ENCODE data around the gene LRP2BP.
A peak's percentile ranks its signal among the peaks of the same experiment; 100 is the strongest.

Gene LRP2BP

DNA sequence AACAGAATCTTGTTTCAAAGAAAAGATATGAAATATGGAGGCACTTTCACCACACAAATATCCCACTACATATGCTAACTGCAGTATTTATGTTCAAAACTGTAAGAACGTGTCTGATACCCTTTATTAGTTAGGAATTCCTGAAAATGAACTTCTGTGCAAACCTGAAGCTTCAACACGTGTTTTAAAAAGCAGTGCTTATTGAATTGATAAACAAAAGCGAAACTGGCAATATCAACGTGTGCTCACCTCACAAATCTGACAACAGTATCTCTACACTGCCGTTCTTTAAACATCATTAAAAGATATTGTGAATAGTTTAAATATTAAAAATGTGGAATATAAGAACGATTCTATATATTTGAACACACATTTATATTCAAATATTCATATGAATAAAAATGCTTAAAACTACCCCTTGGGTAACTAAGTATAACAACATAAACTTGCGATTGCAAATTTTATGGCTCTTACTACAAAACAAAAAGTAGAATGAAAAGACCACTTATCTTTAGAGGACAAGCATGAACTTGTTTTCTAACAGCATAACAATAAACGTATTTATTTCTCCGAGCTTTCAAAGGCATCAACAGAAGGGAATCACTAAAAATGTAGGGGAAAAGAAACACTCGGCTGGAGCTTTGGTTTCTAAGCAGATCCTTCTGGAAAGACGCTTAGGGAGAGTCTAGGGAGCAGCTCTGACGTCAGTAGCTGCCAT is at the start of gene LRP2BP:
TSS of gene LRP2BP (minus strand) at position 687 of the 718 bp plus-strand sequence. CDS start 17,738 bp downstream, outside the sequence.
- no peak for DNase-seq (ENCODE audit: low spot score)

GRCh38 chr4:185445209-185445608 is 49.5 kb upstream of the LRP2BP start:
- no peak for DNase-seq (ENCODE audit: low spot score)

GRCh38 chr4:185441479-185441878 is 45.8 kb upstream of the LRP2BP start:
- no peak for DNase-seq (ENCODE audit: low spot score)

GRCh38 chr4:185437809-185438208 is 42.1 kb upstream of the LRP2BP start:
- no peak for DNase-seq (ENCODE audit: low spot score)

DNA sequence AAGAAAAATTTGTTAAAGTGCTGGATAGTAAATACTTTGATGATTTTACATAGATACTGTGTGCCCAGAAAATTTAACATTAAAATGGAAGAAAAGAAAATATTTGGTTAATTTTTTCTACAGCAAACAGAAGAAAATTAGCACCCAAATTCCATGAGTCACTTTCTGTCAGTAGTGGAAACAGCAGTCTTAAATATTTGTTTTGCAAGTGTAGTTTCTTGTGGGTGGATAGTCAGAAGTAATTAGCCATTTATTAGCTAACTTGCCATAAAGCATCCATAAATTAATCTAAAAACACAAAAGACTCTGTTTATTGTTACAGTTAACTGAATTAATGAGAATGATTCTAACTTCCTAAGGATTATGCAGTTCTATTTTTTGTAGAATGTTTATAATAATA is 39.7 kb upstream of the LRP2BP start:
- DNase-seq (ENCODE audit: low spot score): no peak

DNA sequence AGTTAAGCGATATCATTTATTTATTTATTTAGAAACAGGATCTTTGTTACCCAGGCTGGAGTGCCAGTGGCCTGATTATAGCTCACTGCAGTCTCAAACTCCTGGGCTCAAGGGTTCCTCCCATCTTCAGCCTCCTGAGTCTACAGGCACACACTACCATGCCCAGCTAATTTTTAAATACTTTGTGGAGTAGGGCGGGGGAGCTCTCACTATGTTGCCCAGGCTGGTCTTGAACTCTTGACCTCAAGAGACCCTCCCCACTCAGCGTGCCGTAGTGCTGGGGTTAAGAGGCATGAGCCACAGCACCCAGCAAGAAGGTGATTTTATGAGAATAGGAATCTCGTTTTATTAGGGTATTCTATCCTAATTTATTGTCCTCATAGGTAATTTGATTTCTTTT is 33.9 kb upstream of the LRP2BP start:
- no peak for DNase-seq (ENCODE audit: low spot score)

- no peak for DNase-seq (ENCODE audit: low spot score)
These were observed 31.4 kb upstream of the LRP2BP start for GRCh38 chr4:185426960-185427688.

- DNase-seq (ENCODE audit: low spot score): peak; percentile 93
These were observed 30.1 kb upstream of the LRP2BP start, which contains the start of gene UFSP2 for GRCh38 chr4:185425647-185426352. Gene UFSP2 (minus strand): TSS chr4:185425964. CDS start chr4:185425868, 96 bp downstream.

DNA sequence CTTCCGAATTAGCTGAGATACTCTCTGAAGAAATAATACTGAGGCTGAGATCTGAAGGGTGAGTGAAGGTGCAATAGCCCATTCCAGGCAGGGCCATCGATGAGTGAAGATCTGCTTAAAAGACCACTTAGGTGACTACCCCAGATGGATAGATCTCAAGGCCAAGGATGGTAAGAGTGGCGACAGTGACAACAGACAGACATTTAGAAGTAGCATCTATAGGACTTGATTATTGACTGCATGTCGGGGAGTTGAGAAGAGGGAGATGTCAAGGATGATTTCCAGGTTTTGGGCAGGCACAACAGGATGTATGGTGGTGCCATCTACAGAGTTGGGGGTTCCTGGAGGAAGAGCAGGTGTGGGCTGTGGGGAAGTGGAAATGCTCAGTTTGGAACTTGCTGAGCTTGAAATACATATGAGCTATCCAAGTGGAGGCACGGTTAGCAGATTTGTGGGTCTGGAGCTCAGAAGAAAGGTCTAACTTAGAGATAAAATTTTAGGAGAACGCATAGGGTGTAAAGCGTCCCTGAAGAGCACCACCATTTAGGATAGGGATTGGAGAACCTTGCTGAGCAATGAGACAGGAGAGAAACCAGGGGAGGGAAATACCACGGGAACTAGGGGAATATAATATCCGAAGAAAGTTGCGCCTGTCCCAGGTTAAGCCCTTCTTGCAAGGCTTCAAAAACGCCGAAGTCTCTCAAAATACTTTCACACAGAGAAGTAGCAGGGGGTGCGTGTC is 29.4 kb upstream of the LRP2BP start:
- peak; percentile 57 for DNase-seq (ENCODE audit: low spot score)

- peak; percentile 28 for DNase-seq (ENCODE audit: low spot score)
These were observed 25.8 kb upstream of the LRP2BP start for GRCh38 chr4:185421366-185422124.

DNA sequence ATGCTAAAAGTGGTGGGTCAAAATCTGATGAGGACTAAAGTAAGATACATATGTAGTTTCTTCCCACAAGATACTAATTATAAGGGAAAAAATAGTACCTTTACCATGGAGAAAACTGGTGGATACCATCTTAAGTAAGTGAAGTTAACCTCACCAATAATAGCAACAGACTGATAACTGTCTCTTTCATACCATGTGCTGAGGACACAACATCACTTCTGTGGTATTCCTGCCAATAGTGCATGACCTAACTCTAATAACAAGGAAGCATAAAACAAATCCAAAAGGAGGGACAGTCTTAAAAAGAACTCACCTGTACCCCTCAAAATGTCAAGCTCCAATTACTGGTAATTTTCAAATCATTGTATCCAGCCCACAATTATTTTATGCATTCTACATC is 21.2 kb upstream of the LRP2BP start:
- no peak for DNase-seq (ENCODE audit: low spot score)

- no peak for DNase-seq (ENCODE audit: low spot score)
These were observed 16.7 kb upstream of the LRP2BP start for GRCh38 chr4:185412412-185412811.

GRCh38 chr4:185411849-185412248 is 16.1 kb upstream of the LRP2BP start:
- DNase-seq (ENCODE audit: low spot score): no peak

DNA sequence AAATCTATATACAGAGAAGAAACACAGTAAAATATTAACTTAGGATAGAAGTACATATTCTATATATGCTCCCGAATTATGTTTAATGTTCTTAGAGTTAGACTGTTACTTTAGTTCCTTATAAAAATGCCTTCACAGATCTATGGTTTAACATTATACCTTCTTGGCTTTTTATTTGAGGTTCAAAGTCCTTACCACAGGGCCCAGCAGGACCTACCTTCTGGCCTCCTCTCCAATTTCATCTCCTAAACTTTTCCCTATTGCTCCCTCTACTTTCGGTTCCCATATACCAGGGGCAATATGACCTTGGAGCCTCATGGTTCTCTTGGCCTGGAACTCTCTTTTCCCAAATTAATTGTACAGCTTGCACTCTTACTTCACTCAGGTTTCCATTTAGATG is 12.7 kb upstream of the LRP2BP start:
- DNase-seq (ENCODE audit: low spot score): no peak

GRCh38 chr4:185405296-185405999 is 9.7 kb upstream of the LRP2BP start:
- DNase-seq (ENCODE audit: low spot score): no peak

DNA sequence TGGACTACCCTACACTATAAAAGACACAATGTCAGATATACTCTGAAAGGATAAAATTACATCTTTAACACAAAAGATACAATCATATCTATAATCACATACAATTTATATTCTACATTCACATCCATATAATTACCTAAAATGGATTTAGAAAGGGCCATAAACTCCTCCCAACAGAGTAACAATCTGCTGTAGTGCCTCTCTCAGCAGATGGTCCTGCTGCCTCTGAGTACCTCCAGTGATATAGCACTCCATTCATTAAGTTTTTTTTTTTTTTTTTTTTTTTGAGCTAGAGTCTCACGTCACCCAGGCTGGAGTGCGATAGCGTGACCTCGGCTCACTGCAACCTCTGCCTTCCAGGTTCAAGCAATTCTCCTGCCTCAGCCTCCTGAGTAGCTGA is 8.3 kb upstream of the LRP2BP start:
- DNase-seq (ENCODE audit: low spot score): no peak

- DNase-seq (ENCODE audit: low spot score): no peak
These were observed 3.7 kb upstream of the LRP2BP start for GRCh38 chr4:185399466-185399865.

DNA sequence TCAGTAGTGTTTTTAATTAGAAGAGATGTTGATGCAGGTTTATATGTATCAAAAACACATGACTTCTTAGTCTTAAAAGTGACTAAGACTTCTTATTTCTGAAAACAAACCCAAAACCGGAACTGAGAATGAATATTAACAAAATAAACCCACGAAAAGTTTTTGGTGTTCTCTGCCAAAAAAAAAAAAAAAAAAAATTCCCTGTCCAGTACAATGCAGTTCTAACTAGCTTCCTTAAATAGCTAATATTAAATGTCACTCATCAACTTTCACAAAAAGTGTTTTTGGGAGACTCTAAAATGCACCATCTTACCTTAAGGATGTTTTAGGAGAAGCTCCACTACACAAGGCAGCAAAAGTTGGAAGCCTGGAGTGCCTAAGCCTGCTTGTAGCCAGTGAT is 2.9 kb upstream of the LRP2BP start:
- no peak for DNase-seq (ENCODE audit: low spot score)

- DNase-seq (ENCODE audit: low spot score): peak; percentile 38
These were observed 1.1 kb upstream of the LRP2BP start, which contains the start of gene ANKRD37 for GRCh38 chr4:185396724-185397385. Gene ANKRD37 (plus strand): TSS chr4:185396841. CDS start chr4:185396924, 83 bp downstream.

Data from AG08395 (cell line).